Cerebellar cortex (tissue), 1 donor: Measurements from ENCODE around the gene HSPA8.
A peak's percentile ranks its signal among the peaks of the same experiment; 100 is the strongest.
"Not testable (repeated sequence)": the region's sequence is repeated elsewhere in the genome, so short reads cannot be mapped to it uniquely, and the experiment has no call there.

Source experiments
- DNase-seq: peaks from one replicate; pipeline ENCODE4 v3.0.0-alpha.2; 2015; ENCODE audit warnings: low spot score

Gene HSPA8

DNA sequence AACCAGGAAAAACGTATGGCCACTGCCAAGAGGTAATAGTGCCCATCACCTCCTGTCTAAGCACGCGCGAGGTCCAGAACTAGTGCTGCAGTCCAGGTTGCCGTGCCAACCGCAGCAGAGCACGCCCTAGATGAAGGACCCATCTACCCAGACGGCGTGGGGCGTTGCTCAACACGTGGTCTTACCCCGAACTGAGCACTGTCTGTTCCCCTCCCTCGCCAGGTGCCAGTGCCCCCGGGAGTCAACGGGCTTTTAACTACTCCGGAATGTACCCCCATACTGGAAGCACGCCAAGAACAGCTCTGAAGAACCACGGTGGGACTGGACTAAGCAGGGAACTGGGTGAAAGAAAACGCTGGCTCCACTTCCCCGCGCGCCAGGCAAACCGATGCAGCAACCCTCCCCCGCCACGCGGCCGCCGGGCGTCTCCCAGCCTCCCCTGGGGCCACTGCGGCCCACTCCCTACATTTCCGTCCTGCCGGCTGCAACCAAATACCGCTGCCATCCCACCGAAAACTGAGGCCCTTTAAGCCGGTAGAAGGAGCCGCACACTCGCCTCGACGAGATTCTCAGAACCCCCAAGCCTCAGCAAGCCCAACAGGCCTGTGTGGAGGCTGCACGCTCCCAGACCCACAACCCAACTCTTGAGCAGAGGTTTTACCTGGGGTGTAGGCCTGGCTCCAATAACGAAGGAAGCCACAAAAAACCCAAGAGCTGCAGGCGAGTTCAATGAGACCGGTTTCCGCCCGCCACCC, at the start of gene HSPA8:
Gene HSPA8 (minus strand): TSS at position 734 of the 755 bp plus-strand sequence. CDS start 812 bp downstream, outside the sequence.
- peak; percentile 68 for DNase-seq

- peak; percentile 82 for DNase-seq
Observed at GRCh38 chr11:123111465-123111864, 49.5 kb upstream of the HSPA8 start.

DNA sequence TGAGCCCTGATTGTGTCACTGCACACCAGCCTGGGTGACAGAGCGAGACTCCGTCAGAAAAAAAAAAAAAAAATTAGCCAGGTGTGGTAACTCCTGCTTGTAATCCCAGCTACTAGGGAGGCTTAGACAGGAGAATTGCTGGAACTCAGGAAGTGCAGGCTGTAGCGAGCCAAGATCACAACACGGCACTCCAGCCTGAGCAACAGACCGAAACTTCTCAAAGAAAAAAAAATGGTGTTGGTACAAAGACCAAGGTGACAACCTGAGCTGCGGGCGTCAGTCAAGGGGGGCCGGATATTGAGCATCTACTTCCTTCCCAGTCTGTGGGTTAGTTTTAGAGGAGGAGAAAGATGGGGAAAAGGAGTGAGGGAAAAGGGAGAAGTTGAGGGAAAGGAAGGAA, 48.5 kb upstream of the HSPA8 start:
- no peak for DNase-seq

- DNase-seq = peak; percentile 35
Observed at GRCh38 chr11:123107945-123108495, 46.1 kb upstream of the HSPA8 start.

DNA sequence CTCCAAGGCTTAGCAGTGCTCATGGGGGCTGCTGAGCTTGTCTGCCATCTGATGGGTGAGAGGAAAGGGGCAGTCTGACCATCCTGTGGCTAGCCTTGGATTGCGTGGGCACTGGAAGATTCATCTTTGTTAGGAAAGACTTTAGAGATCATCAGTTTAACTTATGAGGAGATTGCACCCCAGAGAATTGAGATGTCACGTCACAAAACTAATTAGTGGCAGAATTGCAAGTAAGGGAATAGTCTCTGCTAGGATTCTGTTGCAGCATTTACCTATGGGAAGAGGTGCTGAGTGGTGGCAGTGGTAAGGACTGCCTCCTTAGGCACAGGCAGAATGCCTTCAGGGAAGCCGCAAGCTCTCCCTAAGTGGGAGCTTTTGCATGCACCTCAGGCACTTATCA, 42.8 kb upstream of the HSPA8 start:
- DNase-seq = peak; percentile 38

GRCh38 chr11:123103326-123103980, 41.5 kb upstream of the HSPA8 start:
- peak; percentile 99 for DNase-seq

GRCh38 chr11:123100379-123101085, 38.6 kb upstream of the HSPA8 start:
- peak; percentile 86 for DNase-seq

GRCh38 chr11:123098990-123099389, 37.1 kb upstream of the HSPA8 start:
- DNase-seq = no peak

DNA sequence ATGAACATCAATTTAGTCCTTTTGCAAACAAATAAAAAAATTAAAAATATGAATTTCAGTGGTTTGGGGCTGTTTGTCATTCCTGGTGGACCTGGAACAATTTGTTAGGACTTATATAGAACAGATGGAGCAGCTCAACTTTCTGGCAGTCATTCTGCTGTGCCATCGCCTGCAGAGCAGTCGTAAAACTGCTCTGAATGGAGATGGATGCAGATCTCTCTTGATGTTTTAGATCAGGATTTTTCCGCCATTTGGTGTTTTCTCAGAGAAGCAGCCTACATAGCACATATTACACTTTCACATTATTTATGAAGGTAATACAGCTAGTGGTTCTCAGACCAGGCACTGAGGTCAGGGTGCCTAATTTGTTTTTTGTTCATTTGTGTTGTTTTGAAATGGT, 31.8 kb upstream of the HSPA8 start:
- DNase-seq = peak; percentile 92

- DNase-seq = peak; percentile 64
Observed at GRCh38 chr11:123091506-123091905, 29.6 kb upstream of the HSPA8 start.

DNA sequence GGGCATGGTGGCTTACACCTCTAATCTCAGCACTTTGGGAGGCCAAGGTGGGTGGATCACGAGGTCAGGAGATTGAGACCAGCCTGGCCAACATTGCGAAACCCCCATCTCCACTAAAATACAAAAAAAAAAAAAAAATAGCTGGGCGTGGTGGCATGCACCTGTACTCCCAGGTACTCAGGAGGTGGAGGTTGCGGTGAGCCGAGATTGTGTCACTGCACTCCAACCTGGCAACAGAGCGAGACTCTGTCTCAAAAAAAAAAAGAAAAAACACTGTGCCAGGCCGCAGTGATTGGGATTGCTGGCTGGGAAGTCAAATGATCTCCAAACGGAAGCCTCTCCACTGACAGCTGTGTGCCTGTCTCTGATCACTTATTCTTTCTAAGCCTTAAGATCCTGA, 28.2 kb upstream of the HSPA8 start:
- DNase-seq = not testable (repeated sequence)

- not testable (repeated sequence) for DNase-seq
Observed at GRCh38 chr11:123088896-123089295, 27.0 kb upstream of the HSPA8 start.

DNA sequence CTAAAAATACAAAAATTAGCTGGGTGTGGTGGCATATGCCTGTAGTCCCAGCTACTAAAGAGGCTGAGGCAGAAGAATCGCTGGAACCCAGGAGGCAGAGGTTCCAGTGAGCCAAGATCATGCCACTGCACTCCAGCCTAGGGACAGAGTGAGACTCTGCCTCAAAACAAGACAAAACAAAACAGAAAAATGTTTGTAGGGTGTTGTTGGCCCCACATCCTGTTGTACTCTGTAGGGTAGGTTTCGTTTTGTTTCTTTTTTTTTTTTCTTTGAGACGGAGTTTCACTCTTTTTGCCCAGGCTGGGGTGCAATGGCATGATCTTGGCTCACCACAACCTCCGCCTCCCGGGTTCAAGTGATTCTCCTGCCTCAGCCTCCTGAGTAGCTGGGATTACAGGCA, 25.7 kb upstream of the HSPA8 start:
- not testable (repeated sequence) for DNase-seq

- DNase-seq = peak; percentile 92
Observed at GRCh38 chr11:123086305-123086704, 24.4 kb upstream of the HSPA8 start.

DNA sequence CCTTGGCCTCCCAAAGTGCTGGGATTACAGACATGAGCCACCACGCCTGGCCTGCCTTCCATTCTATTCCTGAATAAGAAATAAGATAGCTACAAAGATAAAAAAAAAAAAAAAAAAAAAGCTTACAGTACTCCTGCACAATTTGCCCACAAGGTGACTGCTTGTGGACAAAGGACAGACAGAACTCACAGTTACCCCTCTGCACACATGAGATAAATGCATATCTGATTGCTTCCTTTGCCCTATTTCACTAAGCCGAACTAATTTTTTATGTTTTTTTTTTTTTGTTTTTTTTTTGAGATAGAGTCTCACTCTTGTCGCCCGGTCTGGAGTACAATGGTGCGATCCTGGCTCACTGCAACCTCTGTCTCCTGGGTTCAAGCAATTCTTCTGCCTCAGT, 23.6 kb upstream of the HSPA8 start:
- no peak for DNase-seq

- DNase-seq = no peak
Observed at GRCh38 chr11:123084454-123084853, 22.5 kb upstream of the HSPA8 start.

DNA sequence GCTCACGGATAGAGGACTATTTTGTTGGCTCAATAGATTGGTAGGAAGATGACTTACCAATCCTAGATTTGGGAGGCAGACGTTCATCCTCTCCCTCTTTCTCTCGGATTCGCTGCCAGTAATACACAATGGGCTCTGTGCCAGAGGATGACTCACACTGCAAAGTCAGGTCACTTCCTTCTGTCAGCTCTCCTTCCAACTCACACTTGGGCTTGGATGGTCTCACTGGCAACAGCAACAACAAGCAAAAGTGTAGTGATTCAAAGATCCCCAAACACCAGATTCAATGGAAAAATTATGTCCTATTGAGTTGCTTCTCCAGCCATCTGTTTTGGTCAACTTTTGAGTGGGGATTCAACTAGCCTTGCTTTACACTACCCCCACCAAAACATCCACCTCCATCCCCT, 21.7 kb upstream of the HSPA8 start:
- peak; percentile 98 for DNase-seq

GRCh38 chr11:123082977-123083376, 21.0 kb upstream of the HSPA8 start:
- DNase-seq = no peak

DNA sequence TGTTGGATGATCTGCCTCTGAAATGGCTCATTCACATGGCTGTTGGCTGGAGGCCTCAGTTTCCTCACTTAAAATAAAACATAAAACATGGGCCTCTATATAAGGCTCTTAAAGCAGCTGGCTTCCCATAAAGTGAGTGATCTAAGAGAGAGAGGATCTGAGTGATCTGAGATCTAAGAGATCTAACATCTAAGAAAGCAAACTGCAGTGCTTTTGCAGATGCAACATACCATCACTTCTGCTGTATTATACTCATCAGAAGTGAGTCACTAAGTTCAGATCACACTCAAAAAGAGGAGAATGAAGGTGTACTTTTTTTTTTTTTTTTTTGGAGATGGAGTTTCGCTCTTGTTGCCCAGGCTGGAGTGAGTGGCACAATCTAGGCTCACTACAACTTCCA, 18.1 kb upstream of the HSPA8 start:
- no peak for DNase-seq

DNA sequence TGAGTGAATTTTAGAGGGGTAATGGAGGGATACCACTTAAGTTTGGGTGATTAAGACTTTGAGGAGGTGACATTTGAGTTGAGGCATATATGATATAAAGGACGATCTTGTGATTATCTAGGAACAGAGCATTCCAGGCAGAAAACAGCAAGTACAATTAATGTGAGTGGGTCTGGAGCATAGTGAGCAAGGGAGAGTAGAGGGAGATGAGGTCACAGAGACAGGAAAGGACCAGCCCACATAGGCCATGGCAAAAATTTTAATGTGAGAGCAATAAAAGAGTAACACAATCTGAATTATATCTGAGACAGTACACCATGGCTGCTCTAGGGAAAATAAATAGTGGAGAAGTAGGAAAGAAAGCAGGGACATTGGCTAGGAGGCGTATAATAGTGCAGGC, 14.5 kb upstream of the HSPA8 start:
- DNase-seq = no peak

DNA sequence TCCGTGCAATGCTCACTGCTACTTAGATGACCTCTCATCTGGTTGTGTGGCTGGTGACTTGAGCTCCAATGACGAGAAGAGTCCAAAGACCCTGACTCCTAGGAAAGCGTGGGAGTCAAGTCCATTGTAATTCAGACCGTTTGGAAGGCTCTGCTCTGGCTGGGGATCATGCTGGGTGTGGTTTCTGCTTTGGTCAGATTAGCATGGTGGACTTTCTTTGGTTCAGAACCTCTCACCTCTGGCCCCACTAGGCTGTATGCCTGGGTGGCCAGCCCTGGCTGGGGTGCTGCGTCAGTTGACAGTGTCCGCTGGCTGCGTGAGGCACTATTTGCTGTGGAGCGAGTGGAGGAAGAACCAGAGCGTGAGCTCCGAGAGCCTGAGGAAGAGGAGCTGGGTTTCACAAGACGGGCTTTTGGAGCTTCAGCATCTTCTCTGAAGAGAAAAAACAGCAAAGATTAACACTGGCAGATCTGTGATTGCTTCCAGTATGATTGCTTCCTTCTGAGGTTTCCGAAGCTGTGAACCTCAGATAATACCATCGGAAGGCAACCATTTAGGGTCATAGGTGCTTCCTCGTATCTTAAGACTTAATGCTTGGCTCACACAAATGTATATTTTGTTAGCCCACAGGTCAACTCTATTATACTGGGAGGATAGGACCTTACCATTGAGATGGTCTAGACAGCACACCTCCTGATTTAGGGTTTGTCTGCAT, 11.6 kb upstream of the HSPA8 start:
- DNase-seq = no peak

GRCh38 chr11:123072762-123073161, 10.8 kb upstream of the HSPA8 start:
- no peak for DNase-seq
